ENCODE measurements around the gene PHC2. TPM values are rescaled to one million over a fixed set of nuclear protein-coding genes. Genes with fewer than 3 reads are reported as not detected.

The PHC2 gene
- total RNA-seq, 1 donor from 2014 or later = 99.5 TPM

- peaks cover 6% of the 10 kb centered on the region for H3K4me1 Mint-ChIP-seq
- H3K9me3 Mint-ChIP-seq = no peaks in the 10 kb centered on the region
- TF ChIP-seq, protein P1, sequence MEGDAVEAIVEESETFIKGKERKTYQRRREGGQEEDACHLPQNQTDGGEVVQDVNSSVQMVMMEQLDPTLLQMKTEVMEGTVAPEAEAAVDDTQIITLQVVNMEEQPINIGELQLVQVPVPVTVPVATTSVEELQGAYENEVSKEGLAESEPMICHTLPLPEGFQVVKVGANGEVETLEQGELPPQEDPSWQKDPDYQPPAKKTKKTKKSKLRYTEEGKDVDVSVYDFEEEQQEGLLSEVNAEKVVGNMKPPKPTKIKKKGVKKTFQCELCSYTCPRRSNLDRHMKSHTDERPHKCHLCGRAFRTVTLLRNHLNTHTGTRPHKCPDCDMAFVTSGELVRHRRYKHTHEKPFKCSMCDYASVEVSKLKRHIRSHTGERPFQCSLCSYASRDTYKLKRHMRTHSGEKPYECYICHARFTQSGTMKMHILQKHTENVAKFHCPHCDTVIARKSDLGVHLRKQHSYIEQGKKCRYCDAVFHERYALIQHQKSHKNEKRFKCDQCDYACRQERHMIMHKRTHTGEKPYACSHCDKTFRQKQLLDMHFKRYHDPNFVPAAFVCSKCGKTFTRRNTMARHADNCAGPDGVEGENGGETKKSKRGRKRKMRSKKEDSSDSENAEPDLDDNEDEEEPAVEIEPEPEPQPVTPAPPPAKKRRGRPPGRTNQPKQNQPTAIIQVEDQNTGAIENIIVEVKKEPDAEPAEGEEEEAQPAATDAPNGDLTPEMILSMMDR (IDR thresholded peaks at IDR 0.05; ENCODE audit: unreplicated experiment) = no peak
- H3K4me3 Mint-ChIP-seq = no peak overlapping the region
- no peaks in the 10 kb centered on the region for H3K36me3 Mint-ChIP-seq
- H3K27me3 Mint-ChIP-seq (ENCODE audit: low read depth) = no peaks in the 10 kb centered on the region
- no peak overlapping the region for H3K27ac Mint-ChIP-seq
- no peak for DNase-seq (ENCODE audit: low spot score in 2 of 2, unreplicated experiment in 2 of 2)
Observed at GRCh38 chr1:33466159-33466558, 35.3 kb upstream of the PHC2 start.

GRCh38 chr1:33465316-33465715, 34.4 kb upstream of the PHC2 start:
- Mint-ChIP-seq H3K9me3 (no peaks in the 10 kb centered on the region), H3K36me3 (no peaks in the 10 kb centered on the region), H3K4me3 (no peak overlapping the region), H3K27me3 (ENCODE audit: low read depth) (no peaks in the 10 kb centered on the region), H3K4me1 (peaks cover under 1% of the 10 kb centered on the region), H3K27ac (no peak overlapping the region)
- TF ChIP-seq, protein P1 (IDR thresholded peaks at IDR 0.05; ENCODE audit: unreplicated experiment) = no peak
- DNase-seq (ENCODE audit: low spot score in 2 of 2, unreplicated experiment in 2 of 2) = no peak

DNA sequence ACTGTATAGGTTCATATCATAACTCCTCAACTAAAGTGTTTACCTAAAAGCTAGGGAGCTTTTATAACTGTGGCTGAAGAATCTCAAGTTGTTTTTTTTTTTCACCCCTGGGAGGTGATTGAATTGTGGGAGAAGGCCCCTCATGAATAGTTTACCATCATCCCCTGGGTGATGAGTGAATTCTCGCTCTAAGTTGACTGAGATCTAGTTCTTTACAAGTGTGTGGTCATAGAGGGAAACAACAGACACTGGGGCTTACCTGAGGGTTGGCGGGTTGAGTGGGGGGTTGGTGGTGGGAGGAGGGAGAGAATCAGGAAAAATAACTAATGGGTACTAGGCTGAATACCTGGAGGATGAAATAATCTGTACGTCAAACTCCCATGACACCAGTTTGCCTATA, 33.7 kb upstream of the PHC2 start:
- no peaks in the 10 kb centered on the region for H3K36me3 Mint-ChIP-seq
- no peaks in the 10 kb centered on the region for H3K4me1 Mint-ChIP-seq
- H3K27ac Mint-ChIP-seq = no peak overlapping the region
- H3K27me3 Mint-ChIP-seq (ENCODE audit: low read depth) = no peaks in the 10 kb centered on the region
- no peaks in the 10 kb centered on the region for H3K9me3 Mint-ChIP-seq
- H3K4me3 Mint-ChIP-seq = no peak overlapping the region
- no peak for DNase-seq (ENCODE audit: low spot score in 2 of 2, unreplicated experiment in 2 of 2)
- TF ChIP-seq, protein P1 (IDR thresholded peaks at IDR 0.05; ENCODE audit: unreplicated experiment) = no peak

GRCh38 chr1:33462405-33463164, 31.7 kb upstream of the PHC2 start:
- DNase-seq (ENCODE audit: low spot score in 2 of 2, unreplicated experiment in 2 of 2) = no peak
- Mint-ChIP-seq H3K4me3 (no peak overlapping the region), H3K27ac (no peak overlapping the region), H3K4me1 (peaks cover 8% of the 10 kb centered on the region), H3K9me3 (no peaks in the 10 kb centered on the region), H3K27me3 (ENCODE audit: low read depth) (no peaks in the 10 kb centered on the region), H3K36me3 (no peaks in the 10 kb centered on the region)
- TF ChIP-seq, protein P1 (IDR thresholded peaks at IDR 0.05; ENCODE audit: unreplicated experiment) = no peak

GRCh38 chr1:33460947-33461629, 30.2 kb upstream of the PHC2 start:
- no peaks in the 10 kb centered on the region for H3K36me3 Mint-ChIP-seq
- no peak for DNase-seq (ENCODE audit: low spot score in 2 of 2, unreplicated experiment in 2 of 2)
- H3K27ac Mint-ChIP-seq = no peak overlapping the region
- no peaks in the 10 kb centered on the region for H3K27me3 Mint-ChIP-seq (ENCODE audit: low read depth)
- no peaks in the 10 kb centered on the region for H3K9me3 Mint-ChIP-seq
- H3K4me3 Mint-ChIP-seq = no peak overlapping the region
- TF ChIP-seq, protein P1 (IDR thresholded peaks at IDR 0.05; ENCODE audit: unreplicated experiment) = no peak
- H3K4me1 Mint-ChIP-seq = peaks cover 11% of the 10 kb centered on the region

Data from mesothelial cell of epicardium (in vitro differentiated cells).